Mesenchymal stem cell (in vitro differentiated cells and primary cell): ENCODE data around the gene RADX.
"Not testable (repeated sequence)": the region's sequence is repeated elsewhere in the genome, so short reads cannot be mapped to it uniquely, and the experiment has no call there.

Source experiments
- DNase-seq: peaks from one replicate; pipeline ENCODE4 v3.0.0-alpha.2; 2013
- H2AFZ ChIP-seq: one replicate; pipeline ENCODE4 v1.6.1; 2013; ENCODE audit warnings: low read depth, mild to moderate bottlenecking, control low read depth, inconsistent platforms, low read length, moderate library complexity
- H2AK5ac ChIP-seq: 2 replicates; pipeline ENCODE4 v1.6.1; 2013; ENCODE audit warnings: low read length, moderate library complexity, mild to moderate bottlenecking, inconsistent platforms; ENCODE audit not compliant: severe bottlenecking
- H2BK120ac ChIP-seq: one replicate; pipeline ENCODE4 v1.6.1; 2013; ENCODE audit warnings: low read depth, mild to moderate bottlenecking, inconsistent platforms, low read length, moderate library complexity
- H2BK12ac ChIP-seq, 2 experiments: one replicate each; pipeline ENCODE4 v1.6.1; 2013; ENCODE audit warnings: inconsistent platforms in 2 of 2, low read length in 2 of 2, mild to moderate bottlenecking in 2 of 2, moderate library complexity in 2 of 2, control low read depth in 1 of 2
- H2BK15ac ChIP-seq: one replicate; pipeline ENCODE4 v1.6.1; 2013; ENCODE audit warnings: mild to moderate bottlenecking, low read depth, inconsistent platforms; ENCODE audit not compliant: poor library complexity, severe bottlenecking
- H2BK5ac ChIP-seq: 2 replicates; pipeline ENCODE4 v1.6.1; 2013; ENCODE audit warnings: low read depth, mild to moderate bottlenecking, low read length, control low read depth, inconsistent platforms; ENCODE audit not compliant: poor library complexity, severe bottlenecking
- H3K14ac ChIP-seq, 2 experiments: one replicate each; pipeline ENCODE4 v1.6.1; 2013; ENCODE audit warnings: inconsistent platforms in 2 of 2, low read length in 2 of 2, control low read depth in 1 of 2, mild to moderate bottlenecking in 1 of 2, moderate library complexity in 1 of 2
- H3K18ac ChIP-seq, 2 experiments: one replicate each; pipeline ENCODE4 v1.6.1; 2013; ENCODE audit warnings: inconsistent platforms in 2 of 2, low read length in 2 of 2, control low read depth in 1 of 2, low read depth in 1 of 2, mild to moderate bottlenecking in 1 of 2
- H3K23ac ChIP-seq, 2 experiments: one replicate each; pipeline ENCODE4 v1.6.1; 2013; ENCODE audit warnings: inconsistent platforms in 2 of 2, low read length in 2 of 2, mild to moderate bottlenecking in 2 of 2, moderate library complexity in 2 of 2, control low read depth in 1 of 2
- H3K27ac ChIP-seq: 2 replicates; pipeline ENCODE4 v1.5.1; 2013; ENCODE audit warnings: mild to moderate bottlenecking, moderate library complexity, low read length, control low read depth, inconsistent platforms; ENCODE audit not compliant: poor library complexity, severe bottlenecking
- H3K27me3 ChIP-seq, 2 experiments: 2 replicates each; pipeline versions ENCODE4 v1.6.1 to v1.7.0; 2013; ENCODE audit warnings: low read length in 2 of 2, mild to moderate bottlenecking in 2 of 2, moderate library complexity in 2 of 2, control low read depth in 1 of 2, inconsistent platforms in 1 of 2; ENCODE audit not compliant: control insufficient read depth in 1 of 2, insufficient read depth in 1 of 2
- H3K36me3 ChIP-seq, 2 experiments: 2 replicates each; pipeline versions ENCODE4 v1.6.1 to v1.7.0; 2013; ENCODE audit warnings: low read length in 2 of 2, control low read depth in 1 of 2, inconsistent platforms in 1 of 2, low read depth in 1 of 2, mild to moderate bottlenecking in 1 of 2; ENCODE audit not compliant: insufficient read depth in 2 of 2, control insufficient read depth in 1 of 2
- H3K4ac ChIP-seq, 2 experiments: one replicate each; pipeline ENCODE4 v1.6.1; 2013; ENCODE audit warnings: inconsistent platforms in 2 of 2, low read length in 2 of 2, mild to moderate bottlenecking in 2 of 2, moderate library complexity in 2 of 2, control low read depth in 1 of 2, low read depth in 1 of 2
- H3K4me1 ChIP-seq: 2 replicates; pipeline ENCODE4 v1.6.1; 2013; ENCODE audit warnings: low read depth, low read length, control low read depth; ENCODE audit not compliant: control insufficient read depth, insufficient read depth
- H3K4me2 ChIP-seq: 2 replicates; pipeline ENCODE4 v1.6.1; 2013; ENCODE audit warnings: low read length, mild to moderate bottlenecking, inconsistent platforms; ENCODE audit not compliant: poor library complexity, severe bottlenecking
- H3K4me3 ChIP-seq, 2 experiments: 2 replicates each; pipeline versions ENCODE4 v1.5.1 to v1.7.0; 2013; ENCODE audit warnings: low read length in 2 of 2, mild to moderate bottlenecking in 2 of 2, control low read depth in 1 of 2, low read depth in 1 of 2; ENCODE audit not compliant: insufficient read depth in 1 of 2
- H3K79me1 ChIP-seq: replicated peaks from 2 replicates; pipeline ENCODE4 v1.6.1; 2013; ENCODE audit warnings: mild to moderate bottlenecking, control low read depth, low read length, inconsistent platforms; ENCODE audit not compliant: poor library complexity, severe bottlenecking
- H3K9ac ChIP-seq: 2 replicates; pipeline ENCODE4 v1.7.0; 2013; ENCODE audit warnings: mild to moderate bottlenecking, low read length, moderate library complexity
- H3K9me3 ChIP-seq: 2 replicates; pipeline ENCODE4 v1.7.0; 2013; ENCODE audit warnings: mild to moderate bottlenecking, low read length; ENCODE audit not compliant: control insufficient read depth
- H4K8ac ChIP-seq: one replicate; pipeline ENCODE4 v1.6.1; 2013; ENCODE audit warnings: inconsistent platforms, mild to moderate bottlenecking, low read length, moderate library complexity
- H4K91ac ChIP-seq: one replicate; pipeline ENCODE4 v1.6.1; 2013; ENCODE audit warnings: mild to moderate bottlenecking, low read length, inconsistent platforms
- WGBS: methylation state at CpG from one replicate; pipeline ENCODE4 v1.1.7; 2013; ENCODE audit warnings: mixed read lengths; 5-methylcytosine and 5-hydroxymethylcytosine counted together

RADX gene

DNA sequence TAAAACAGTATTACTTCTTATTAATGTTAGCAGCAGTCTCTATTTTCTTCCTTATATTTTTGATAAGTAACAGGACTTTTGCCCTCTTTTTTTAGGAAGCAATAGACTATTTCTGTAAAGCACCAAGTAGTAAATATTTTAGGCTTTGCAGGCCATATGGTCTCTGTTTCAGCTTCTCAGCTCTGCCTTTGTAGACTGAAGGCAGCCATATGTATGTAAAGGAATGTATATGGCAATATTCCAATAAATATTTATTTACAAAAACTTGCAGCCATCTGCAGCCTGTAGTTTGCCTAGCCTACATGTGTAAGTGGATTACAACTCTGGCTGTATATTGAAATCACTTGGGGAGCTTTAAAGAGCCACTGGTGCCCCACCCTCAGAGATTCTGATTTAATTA lies 15.0 kb downstream of the RADX start:
- Histone ChIP-seq H4K91ac (no peak overlapping the region), H2BK5ac (no peak overlapping the region), H3K27me3 (peaks cover 0 to 15% of the 10 kb centered on the region in 2 experiments), H3K9ac (no peak overlapping the region), H3K4me1 (no peaks in the 10 kb centered on the region), H3K4me2 (no peak overlapping the region), H3K14ac (no peak overlapping the region), H2BK15ac (no peak overlapping the region), H3K9me3 (no peaks in the 10 kb centered on the region), H3K23ac (no peak overlapping the region), H4K8ac (no peak overlapping the region), H3K18ac (no peak overlapping the region), H3K4me3 (no peak overlapping the region), H3K27ac (no peak overlapping the region), H2BK12ac (no peak overlapping the region), H2BK120ac (no peak overlapping the region), H3K36me3 (no peaks in the 10 kb centered on the region), H2AK5ac (no peak overlapping the region), H3K79me1 (no peaks in the 10 kb centered on the region), H3K4ac (no peak overlapping the region), H2AFZ (no peak overlapping the region)
- peak; percentile 1 for DNase-seq

DNA sequence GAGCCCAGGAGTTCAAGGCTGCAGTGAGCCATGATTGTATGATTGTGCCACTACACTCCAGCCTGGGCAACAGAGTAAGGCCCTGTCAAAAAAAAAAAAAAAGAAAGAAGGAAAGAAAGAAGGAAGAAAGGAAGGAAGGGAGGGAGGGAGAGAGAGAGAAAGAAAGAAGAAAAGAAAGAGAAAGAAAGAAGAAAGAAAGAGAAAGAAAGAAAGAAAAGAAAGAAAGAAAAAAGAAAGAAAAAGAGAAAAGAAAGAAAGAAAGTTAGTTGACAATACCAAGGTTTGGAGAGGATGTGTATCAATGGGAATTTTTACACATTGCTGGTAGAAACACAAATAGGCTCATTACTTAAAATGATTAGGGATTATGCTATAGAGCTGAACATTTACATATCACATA lies 19.8 kb downstream of the RADX start:
- Histone ChIP-seq H2BK12ac (no peak overlapping the region), H3K4me1 (no peaks in the 10 kb centered on the region), H4K91ac (no peak overlapping the region), H3K9me3 (no peaks in the 10 kb centered on the region), H3K14ac (no peak overlapping the region), H3K79me1 (no peaks in the 10 kb centered on the region), H3K9ac (no peak overlapping the region), H3K4me3 (no peak overlapping the region), H3K23ac (no peak overlapping the region), H3K18ac (no peak overlapping the region), H3K4me2 (no peak overlapping the region), H2BK5ac (no peak overlapping the region), H3K36me3 (no peaks in the 10 kb centered on the region), H2BK120ac (no peak overlapping the region), H2AK5ac (no peak overlapping the region), H4K8ac (no peak overlapping the region), H3K4ac (no peak overlapping the region), H3K27me3 (peaks cover 0 to 4% of the 10 kb centered on the region in 2 experiments), H2AFZ (no peak overlapping the region), H3K27ac (no peak overlapping the region), H2BK15ac (no peak overlapping the region)
- no peak for DNase-seq

DNA sequence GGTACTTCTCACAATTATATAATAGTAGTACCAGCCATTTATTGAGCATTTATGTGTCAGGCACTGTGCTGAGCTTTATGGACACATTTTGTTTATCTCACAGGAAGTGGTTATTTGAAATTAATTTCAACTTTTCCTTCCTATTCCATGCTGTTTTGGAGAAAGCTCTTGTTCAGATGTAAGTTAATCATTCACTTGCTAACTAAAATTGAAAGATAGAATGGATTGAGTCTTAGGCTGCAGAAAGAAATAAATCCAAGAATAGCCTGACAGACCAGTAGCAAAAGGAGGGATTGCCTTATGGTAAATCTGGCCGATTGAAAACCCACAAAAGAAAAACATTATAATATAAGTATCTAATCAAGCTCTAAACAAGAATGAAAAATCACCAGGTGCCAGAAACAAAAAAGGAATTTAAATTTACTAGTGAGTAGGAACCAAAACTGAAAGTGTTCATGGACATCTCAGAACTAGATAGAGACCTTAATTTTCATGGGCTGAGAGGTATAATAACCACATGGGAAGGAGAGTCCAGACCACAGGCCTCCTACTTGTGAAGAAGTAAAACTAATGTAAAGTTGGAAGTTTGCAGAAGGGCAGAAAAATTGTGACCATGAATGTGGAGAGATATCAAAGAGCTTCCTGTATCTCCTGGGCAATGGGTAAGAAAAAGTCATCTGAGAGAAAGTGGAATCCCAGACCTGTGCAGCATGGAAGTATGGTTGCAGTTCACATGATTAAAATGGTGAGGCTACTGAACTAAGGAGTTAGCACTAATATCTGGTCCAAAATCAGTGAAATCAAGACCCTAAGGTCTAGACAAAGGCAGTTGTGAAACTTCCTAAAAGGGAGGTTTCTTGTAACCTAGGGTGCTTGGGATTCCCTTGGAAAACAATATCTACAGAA lies 38.0 kb downstream of the RADX start:
- Histone ChIP-seq H2BK120ac (no peak overlapping the region), H2AK5ac (no peak overlapping the region), H4K8ac (no peak overlapping the region), H3K9ac (no peak overlapping the region), H4K91ac (no peak overlapping the region), H3K4me3 (no peak overlapping the region), H3K27ac (no peak overlapping the region), H3K18ac (no peak overlapping the region), H3K23ac (no peak overlapping the region), H3K4me1 (no peaks in the 10 kb centered on the region), H3K36me3 (no peaks in the 10 kb centered on the region), H3K27me3 (peaks cover 0 to 2% of the 10 kb centered on the region in 2 experiments), H2BK12ac (no peak overlapping the region), H2BK15ac (no peak overlapping the region), H2AFZ (no peak overlapping the region), H3K9me3 (no peaks in the 10 kb centered on the region), H3K79me1 (no peaks in the 10 kb centered on the region), H3K4ac (no peak overlapping the region), H2BK5ac (no peak overlapping the region), H3K4me2 (no peak overlapping the region), H3K14ac (no peak overlapping the region)
- no CpG with 5 or more reads among the region's 1 CpG for WGBS
- DNase-seq = no peak

DNA sequence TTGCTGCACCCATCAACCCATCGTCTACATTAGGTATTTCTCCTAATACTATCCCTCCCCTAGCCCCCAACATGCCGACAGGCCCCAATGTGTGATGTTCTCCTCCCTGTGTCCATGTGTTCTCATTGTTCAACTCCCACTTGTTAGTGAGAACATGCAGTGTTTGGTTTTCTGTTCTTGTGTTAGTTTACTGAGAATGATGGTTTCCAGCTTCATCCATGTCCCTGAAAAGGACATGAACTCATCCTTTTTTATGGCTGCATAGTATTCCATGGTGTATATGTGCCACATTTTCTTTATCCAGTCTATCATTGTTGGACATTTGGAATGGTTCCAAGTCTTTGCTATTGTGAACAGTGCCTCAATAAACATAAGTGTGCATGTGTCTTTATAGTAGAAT lies 41.8 kb downstream of the RADX start:
- not testable (repeated sequence) for H2BK12ac ChIP-seq, H3K14ac ChIP-seq, H3K4me3 ChIP-seq, H3K36me3 ChIP-seq, H3K27ac ChIP-seq, H3K79me1 ChIP-seq, H4K91ac ChIP-seq, H3K9me3 ChIP-seq, H3K4me2 ChIP-seq, H3K9ac ChIP-seq, H3K18ac ChIP-seq, H3K4me1 ChIP-seq, H2BK5ac ChIP-seq, H2AK5ac ChIP-seq, H2BK120ac ChIP-seq, H2BK15ac ChIP-seq, H4K8ac ChIP-seq, DNase-seq, H3K23ac ChIP-seq, H3K4ac ChIP-seq, H2AFZ ChIP-seq, H3K27me3 ChIP-seq
- WGBS = 100% methylated on average over 1 of the region's 2 CpGs
